RKO (cell line): ENCODE data around the gene SPECC1L.

ENCODE experiments used
- DNase-seq: peaks from one replicate; pipeline ENCODE4 v3.0.0-alpha.2; 2016; ENCODE audit warnings: low spot score

Gene SPECC1L

GRCh38 chr22:24359452-24360120, 89.0 kb downstream of the SPECC1L start:
- DNase-seq, result no peak

- no peak for DNase-seq
Measured at GRCh38 chr22:24361976-24362646, 91.5 kb downstream of the SPECC1L start.

DNA sequence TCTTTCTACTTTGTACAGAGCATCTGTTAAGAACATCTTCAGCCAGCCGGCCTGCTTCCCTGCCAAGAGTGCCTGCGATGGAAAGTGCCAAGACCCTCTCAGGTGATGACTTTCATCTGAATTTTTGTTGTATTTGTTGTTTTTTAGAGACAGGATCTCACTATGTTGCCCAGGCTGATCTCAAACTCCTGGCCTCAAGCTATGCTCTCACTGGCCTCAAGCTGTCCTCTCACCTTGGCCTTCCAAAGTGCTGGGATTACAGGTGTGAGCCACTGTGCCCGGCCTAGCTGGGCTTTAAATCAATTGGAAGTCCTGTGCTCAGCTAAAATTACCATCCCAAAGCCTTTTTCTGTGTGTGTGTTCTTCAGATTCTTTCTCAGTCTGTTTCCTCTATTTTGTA, 92.6 kb downstream of the SPECC1L start:
- no peak for DNase-seq

DNA sequence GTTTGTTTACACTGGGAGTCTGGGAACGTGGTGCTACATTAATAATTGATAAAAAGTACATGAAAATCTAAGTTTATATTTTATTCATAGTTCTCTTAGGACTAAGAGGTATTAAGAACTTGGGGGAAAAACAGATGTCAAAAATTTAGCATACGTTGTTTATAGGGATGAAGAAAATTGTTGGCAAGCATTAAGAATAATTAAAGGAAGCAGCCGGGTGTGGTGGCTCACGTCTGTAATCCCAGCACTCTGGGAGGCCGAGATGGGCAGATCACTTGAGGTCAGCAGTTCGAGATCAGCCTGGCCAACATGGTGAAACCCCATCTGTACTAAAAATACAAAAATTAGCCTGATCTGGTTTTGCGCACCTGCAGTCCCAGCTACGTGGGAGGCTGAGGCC, 96.1 kb downstream of the SPECC1L start:
- DNase-seq, result no peak

GRCh38 chr22:24367841-24368240, 97.2 kb downstream of the SPECC1L start:
- no peak for DNase-seq

GRCh38 chr22:24370401-24370800, 99.8 kb downstream of the SPECC1L start:
- no peak for DNase-seq

DNA sequence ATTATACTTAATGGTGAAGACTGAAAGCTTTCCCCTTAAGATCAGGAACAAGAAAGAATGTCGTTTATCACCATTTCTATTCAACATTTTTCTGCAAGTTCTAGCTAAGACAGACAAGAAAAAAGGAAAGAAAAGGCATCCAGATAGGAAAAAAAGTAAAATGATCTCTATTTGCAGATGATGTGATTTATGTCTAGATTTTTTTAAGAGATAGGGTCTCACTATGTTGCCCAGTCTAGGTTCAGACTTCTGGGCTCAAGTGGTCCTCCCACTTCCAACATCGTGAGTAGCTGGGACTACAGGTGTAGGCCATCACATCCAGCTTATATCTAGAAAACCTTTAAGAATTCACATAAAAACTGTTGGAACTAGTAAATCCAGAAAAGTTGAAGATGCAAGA, 105.4 kb downstream of the SPECC1L start:
- no peak for DNase-seq

DNA sequence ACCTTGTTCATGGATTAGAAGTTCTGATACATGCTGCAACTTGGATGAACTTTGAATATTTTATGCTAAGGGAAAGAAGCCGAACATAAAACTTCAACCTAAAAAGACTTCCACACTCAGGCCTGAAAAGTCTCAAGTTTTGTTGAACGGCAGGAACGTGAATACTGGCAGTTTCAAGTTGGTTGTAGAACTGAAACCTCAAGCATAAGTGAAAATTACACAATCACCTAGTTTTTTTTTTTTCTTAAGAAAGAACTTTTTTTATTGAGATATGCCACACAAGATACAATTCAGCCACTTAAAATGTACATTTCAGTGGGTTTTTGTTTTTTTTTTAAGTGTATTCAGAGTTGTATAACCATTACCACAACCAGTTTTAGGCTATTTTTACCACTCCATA, 106.0 kb downstream of the SPECC1L start:
- no peak for DNase-seq

- no peak for DNase-seq
Measured at GRCh38 chr22:24379536-24379935, 108.9 kb downstream of the SPECC1L start.

GRCh38 chr22:24380220-24380904, 109.7 kb downstream of the SPECC1L start:
- no peak for DNase-seq

DNA sequence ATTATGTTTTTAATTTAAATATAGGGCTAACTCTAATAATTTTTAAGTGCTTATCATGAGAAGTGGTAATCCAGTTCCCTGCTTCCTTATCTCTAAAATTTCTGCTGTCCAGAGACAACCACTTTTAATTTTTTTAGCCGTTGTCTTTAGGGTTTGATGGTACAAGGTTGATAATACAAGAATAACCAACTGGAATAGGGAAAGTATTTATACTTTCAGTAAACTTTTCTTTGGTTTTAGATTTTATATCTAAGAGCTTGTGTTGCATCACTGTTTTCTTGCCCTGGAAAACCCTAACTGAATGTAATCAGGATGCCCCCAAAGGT, 110.2 kb downstream of the SPECC1L start:
- DNase-seq, result no peak

- DNase-seq, result no peak
Measured at GRCh38 chr22:24383061-24383460, 112.4 kb downstream of the SPECC1L start.

DNA sequence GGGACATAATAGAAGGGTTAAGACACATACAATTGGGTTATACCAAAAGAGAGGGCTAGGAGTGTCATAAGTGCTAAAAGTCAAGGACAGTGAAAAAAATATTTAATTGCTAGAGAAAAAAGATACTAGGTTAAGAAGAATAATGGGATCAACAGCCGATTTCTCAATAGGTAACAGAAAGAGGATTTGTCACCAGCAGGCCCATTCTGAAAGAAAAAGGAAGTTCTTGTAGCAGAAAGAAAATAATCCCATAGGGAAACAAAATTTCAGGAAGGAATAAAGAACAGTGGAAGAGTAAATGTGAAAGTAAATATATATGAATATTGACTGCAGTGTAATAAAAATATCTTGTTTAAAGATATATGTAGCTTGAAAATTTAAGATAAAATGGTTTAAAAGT, 113.5 kb downstream of the SPECC1L start:
- no peak for DNase-seq

DNA sequence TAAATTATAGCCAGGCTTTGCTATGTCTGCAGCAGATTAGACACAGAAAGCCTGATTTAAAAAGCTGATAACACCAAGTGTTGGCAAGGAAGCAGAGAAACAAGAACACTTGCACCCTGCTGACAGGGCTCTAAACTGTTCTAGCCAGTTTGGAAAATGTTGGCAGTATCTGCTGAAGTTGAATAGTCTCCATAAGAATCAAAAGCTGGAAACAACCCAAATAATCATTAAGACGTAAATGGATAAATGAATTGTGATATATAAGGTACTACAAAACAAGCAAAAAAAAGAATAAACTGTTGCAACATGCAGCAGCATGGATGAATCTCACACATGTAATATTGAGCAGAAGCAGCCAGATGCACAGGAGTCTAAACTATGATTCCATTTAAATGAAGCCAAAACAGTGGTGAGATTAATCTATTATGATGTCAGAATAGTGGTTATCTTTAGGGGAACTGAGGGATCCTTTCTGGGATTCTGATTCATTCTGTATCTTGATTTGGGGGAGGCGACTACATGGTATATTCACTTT, 116.4 kb downstream of the SPECC1L start:
- no peak for DNase-seq

DNA sequence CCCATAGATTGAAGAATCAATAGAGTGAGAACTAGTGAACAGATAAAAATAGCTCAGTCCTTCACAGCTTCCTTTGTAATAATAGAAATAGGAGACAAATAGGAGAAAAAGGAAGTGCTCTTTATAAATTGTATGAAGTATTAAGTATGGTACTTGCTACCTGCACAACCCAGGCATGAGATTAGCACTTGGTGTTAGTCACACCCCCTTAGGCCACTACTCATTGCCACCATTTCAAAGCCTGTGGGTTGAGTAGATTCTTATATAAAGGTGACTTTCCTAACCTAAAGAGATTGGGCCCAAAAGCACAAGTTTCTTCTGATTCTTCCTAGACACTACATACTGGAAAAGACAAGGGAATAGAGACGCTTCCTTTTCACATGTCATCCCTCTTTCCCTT, 119.0 kb downstream of the SPECC1L start:
- no peak for DNase-seq

GRCh38 chr22:24390156-24390555, 119.5 kb downstream of the SPECC1L start:
- DNase-seq, result no peak

DNA sequence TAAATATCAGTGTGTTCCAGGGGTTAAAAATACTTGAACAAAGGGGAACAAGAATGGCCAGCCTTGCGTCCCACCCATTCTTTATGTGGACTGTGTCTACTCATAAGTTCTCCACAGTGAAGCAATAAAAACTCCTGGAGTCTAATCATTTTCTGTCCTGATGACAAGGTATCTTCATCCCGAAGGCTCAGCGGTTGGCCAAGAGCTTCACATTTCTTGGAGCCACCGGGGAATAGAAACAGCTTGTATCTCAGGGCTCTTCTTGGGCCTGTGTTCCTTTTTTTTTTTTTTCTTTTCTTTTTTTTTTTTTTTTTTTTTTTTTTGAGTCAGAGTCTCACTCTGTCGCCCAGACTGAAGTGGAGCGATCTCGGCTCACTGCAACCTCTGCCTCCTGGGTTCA, 119.9 kb downstream of the SPECC1L start:
- DNase-seq, result no peak

- no peak for DNase-seq
Measured at GRCh38 chr22:24391836-24392217, 121.2 kb downstream of the SPECC1L start.

- DNase-seq, result no peak
Measured at GRCh38 chr22:24392218-24392931, 121.7 kb downstream of the SPECC1L start.

GRCh38 chr22:24393012-24393559, 122.5 kb downstream of the SPECC1L start:
- no peak for DNase-seq

DNA sequence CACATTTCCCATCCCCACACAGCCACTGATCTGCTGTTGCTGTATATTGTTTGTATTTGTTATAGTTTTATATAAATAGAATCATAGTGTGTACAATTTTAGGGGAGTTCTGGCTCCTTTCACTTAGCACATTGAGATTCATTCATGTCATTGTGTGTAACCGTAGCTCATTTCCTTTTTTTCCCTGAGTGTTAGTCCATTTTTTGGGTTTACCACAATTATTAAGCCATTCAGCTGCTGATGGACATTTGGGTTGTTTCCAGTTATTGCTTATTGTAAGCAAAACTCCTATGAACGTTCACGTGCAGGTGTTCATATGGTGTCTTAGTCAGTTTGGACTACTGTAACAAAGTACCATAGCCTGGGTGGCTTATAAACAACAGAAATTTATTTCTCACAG, 123.2 kb downstream of the SPECC1L start:
- no peak for DNase-seq

- no peak for DNase-seq
Measured at GRCh38 chr22:24394254-24394653, 123.6 kb downstream of the SPECC1L start.
